ENCODE results near the gene PITPNC1.

The PITPNC1 gene

DNA sequence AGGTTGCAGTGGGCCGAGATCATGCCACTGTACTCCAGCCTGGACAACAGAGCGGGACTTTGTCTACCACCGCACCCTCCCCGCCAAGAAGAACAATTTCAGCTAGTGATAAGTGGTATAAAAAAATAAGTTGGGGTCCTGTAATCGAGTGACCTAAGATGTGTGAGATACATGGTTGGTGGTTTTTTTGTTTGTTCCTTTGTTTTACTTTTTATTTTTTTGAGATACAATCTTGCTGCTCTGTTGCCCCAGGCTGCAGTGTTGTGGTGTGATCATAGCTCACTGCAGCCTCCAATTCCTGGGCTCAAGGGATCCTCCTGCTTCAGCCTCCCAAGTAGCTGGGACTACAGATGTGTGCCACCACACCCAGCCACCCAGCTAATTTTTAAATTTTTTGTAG is 58.7 kb downstream of the PITPNC1 start:
- no peak for DNase-seq

DNA sequence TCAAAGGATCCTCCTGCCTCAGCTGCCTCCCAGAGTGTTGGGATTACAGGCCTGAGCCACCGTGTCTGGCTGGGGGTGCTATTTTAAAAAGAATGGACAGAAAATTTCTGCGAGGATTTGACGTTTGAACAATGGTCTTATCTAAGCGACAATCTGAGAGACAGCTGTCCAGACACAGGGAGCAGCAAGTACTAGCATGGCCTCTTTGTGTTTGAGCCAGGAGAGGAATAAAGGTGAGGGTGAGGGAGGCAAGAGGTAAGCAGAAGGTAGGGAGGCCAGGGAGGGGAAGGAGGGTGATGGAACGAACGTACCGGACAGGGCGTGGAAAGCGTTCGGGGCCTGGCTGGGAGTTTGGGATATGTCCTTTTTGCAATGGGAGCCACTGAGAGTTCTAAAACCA is 59.2 kb downstream of the PITPNC1 start:
- DNase-seq: no peak

GRCh38 chr17:67438667-67439066 is 61.6 kb downstream of the PITPNC1 start:
- no peak for DNase-seq

DNA sequence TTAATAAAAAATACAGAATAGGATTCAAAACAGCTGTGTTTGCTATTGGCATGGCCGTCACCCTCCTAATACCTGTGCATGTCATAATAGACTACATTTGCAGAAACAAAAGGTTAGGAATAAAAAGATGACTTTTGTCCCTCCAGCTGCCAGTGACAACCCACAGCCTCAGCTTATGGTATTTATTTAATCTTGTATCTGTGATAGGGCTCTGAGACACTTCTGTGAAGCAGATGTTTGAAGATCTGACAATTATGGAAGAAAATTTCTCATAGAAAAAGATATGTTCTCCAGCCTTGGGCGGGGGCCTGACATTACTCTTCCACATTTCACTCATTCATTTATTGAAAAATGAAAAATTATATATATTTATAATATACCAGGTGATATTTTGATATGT is 62.2 kb downstream of the PITPNC1 start:
- no peak for DNase-seq

- peak; percentile 44 to 51 for DNase-seq
These were observed 63.4 kb downstream of the PITPNC1 start for GRCh38 chr17:67440277-67441051.

DNA sequence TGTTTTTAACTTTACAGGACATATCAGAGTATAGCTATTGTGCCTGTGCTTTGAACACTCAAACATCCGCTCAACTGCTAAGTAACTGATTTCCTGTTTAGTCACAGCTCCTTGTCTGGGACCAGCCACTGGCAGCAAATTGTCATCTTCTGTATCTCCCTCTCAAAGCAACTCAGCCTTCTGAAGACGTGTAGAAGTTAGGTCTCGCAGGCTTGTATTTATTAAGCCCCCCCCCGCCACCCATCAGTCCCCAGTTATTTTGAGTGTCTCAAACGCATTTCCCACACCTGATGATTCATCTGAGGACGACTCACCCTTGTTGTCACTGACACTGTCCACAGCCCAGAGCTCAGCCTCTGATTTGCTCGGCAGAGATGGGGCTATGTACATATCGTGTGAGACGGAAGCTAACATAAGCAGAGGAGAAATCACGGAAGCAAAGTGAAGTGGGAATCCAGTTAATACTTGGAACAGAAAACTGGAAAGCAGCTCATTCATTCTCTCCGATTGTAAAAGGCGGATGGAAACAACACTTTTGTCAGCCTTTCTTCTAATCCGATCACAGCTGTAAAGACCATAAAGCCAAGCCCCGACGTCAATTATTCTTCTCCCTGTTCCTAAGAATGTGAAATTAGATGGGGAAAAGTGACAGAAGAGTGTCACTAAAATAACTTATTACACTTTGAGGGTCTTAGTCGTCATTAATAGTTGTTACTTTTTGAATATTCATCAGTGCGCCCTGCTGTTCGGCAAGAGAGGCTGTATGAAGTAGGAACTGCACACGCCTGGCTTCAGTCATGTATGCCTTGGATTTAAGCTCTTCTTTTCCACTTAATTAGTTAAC is 64.2 kb downstream of the PITPNC1 start:
- DNase-seq: peak; percentile 53 to 62

DNA sequence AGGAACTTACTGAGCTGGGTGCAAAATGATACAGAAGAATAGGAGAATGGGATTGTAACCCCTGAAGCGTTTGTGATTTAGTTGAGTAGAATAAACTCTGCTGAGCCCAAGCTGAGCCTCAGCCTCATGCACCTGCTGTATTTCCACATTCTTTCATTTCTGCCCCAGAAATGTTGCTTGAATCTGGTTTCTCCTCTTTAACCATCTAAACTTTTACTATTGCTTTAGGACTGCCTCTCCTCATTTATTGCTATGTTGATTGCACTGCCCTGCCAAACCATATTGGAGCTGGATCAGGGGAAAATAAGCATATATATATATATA is 64.8 kb downstream of the PITPNC1 start:
- no peak for DNase-seq

DNA sequence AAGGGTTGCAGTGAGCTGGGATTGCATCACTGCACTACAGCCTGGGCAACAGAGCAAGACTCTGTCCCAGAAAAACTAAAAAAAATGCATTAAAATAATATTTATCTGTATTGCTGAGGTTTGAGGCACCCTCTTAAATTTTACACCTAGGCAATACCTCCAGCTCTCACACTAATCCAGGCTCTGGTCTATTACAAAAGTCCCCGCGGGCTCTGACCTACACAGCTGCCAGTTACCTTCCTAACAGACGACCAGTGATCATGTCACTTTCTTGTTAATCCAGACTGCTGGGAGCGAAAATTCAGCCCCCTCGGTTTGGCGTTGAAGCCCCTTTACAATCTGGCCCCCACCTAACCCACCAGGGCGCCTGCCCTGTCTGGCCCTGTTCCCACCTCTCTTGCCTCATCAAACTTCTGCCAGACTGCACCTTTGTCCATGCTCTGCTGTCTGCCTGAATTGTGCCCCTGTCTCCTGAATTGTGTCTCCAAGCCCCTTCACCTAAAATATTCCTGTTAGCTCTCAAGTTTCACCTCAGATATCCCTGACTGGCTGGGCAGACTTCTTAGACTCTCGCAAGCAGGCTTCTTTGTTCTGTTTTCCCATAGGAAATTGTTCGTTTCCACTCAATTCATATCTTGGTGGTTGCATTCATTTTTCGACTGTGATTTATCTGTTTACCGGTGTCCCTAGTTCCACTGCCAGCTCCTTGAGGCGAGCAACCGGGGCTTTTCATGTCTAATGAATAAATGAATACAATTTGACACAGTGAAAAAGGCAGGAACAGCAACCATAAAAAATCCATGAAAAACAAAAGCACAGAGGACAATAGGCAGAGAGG is 65.9 kb downstream of the PITPNC1 start:
- no peak for DNase-seq

DNA sequence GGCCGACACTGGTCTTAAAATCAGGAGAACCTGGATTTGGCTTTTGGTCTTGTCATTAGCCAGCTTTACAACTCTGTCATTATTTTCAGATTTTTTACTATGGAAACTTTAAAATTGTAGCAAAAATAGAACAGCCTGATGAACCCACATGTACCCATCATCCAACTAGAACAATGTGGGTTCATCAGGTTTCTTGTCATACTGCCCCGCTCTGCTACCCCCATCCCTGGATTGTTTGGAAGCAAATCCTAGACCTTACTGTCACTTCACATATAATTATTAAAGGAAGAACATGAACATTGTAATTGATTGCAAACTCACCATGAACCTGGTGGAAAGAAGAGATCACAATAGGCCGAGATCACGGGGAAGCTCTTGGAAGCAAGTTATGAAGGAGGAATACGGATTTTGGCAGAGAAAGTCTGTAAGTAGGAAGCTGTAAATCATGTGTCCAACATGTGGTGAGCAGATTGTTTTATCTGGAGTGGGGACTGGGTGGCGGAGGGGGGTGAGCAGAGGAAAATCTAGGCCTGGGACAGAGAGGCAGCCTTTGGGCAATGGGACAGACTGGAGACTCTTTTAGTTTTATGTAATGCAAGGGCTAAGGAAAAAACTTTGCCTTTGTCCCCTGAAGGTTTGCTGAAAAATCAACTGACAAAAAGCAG is 67.0 kb downstream of the PITPNC1 start:
- DNase-seq: no peak

- no peak for DNase-seq
These were observed 71.4 kb downstream of the PITPNC1 start for GRCh38 chr17:67448449-67448848.

DNA sequence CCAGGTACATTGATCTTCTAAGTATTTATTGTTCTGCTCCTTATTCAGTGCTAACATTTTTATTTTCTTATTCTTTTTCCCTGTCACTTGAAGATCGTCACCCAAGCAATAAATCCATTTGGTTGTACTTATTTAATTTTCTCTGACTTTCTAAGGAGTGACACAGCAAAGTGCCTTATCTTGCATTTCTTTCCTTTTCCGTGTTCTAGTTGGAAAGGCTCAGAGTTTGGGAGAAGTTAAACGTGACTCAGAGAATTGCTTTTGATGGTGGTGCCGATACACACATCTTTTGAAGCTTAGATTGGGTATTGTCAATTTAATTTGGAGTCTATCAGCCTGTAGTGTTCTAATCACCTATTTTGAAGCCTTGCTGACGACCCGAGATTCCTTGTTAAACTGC is 72.0 kb downstream of the PITPNC1 start:
- no peak for DNase-seq

- DNase-seq: no peak
These were observed 73.0 kb downstream of the PITPNC1 start for GRCh38 chr17:67449845-67450755.

GRCh38 chr17:67452681-67453554 is 75.8 kb downstream of the PITPNC1 start:
- DNase-seq: no peak

- no peak for DNase-seq
These were observed 79.0 kb downstream of the PITPNC1 start for GRCh38 chr17:67456103-67456502.

DNA sequence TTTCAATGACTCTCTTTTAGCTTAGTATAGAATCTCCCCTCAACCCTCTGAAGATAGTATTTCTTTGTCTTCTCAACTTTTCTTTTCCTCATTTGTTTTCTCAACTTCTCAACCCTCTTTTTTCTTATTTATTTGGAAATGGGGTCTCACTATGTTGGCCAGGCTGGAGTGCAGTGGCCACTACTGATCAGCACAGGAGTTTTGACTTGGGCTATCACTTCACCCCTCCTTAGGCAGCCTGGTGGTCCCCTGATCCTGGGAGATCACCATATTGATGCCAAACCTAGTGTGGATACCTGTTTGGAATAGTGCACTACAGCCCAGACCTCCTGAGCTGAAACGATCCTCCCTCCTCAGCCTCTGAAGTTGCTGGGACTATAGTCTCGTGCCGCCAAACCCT is 79.8 kb downstream of the PITPNC1 start:
- no peak for DNase-seq

DNA sequence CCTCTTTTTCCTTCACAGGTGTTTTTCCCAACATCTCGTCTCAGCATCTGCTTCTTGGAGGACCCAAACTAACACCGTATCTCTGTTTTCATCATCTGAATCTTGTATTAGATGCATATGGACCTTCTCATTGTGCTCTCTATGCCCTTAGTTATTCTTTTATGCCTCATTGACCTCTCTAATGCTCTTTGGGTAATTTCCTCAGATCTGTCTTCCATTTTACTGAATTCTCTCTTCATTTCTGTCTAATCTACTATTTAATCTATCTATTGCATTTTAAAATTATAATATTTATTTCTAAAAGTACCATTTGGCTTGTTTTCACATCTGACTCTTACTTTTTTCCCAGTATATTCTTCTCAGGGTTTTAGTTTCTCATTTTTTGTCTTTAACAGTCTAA is 81.1 kb downstream of the PITPNC1 start:
- DNase-seq: no peak

- DNase-seq: no peak
These were observed 82.9 kb downstream of the PITPNC1 start for GRCh38 chr17:67459985-67460384.

DNA sequence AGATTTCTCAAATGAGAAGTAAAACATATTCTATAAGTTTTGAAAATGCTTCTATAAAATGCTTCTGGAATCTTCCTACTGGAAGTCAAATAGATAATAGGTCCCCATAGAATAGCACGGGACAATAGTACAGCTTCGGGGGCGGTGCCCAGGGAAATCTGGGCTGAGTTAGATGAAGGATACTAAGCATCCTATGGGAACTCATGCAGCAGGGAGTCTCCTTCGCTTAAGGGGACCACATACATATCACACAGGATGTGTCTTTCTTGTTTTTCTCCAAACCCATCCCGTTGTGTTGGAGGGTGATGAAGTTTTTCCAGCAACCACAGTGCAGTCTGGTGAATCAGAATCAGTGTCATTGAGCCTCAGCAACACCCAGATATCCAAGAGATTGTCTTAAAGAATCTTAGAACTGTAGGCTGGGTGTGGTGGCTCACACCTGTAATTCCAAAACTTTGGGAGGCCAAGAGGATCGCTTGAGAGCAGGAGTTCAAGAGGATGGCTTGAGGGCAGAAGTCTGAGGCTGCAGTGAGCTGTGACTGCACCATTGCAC is 84.2 kb downstream of the PITPNC1 start:
- no peak for DNase-seq

GRCh38 chr17:67461876-67462275 is 84.8 kb downstream of the PITPNC1 start:
- DNase-seq: no peak

- no peak for DNase-seq
These were observed 89.2 kb downstream of the PITPNC1 start for GRCh38 chr17:67466251-67466796.

All from inflammatory macrophage treated with lipopolysaccharide for 1 hour (primary cell).